SK-N-SH treated with all-trans-retinoic acid at 6 μM for 48 hours (cell line): Measurements from ENCODE around the gene FAM8A1.

Source experiments
- ATAC-seq: fragments of 200-7000 bp; cut with Tn5 transposase; 3 replicates; pipeline ENCODE4 v1.9.1; 2020; ENCODE audit warnings: mild to moderate bottlenecking, moderate library complexity
- GLIS3 ChIP-seq: fragments of 250-450 bp; sonication (Bioruptor Pico); IDR thresholded peaks from 2 replicates; pipeline ENCODE4 v1.5.0; 2020; ENCODE audit warnings: mild to moderate bottlenecking, moderate library complexity
- OSR1 ChIP-seq: fragments of 250-450 bp; sonication (Bioruptor Pico); IDR thresholded peaks from 2 replicates; pipeline ENCODE4 v1.8.0; 2022; ENCODE audit warnings: moderate library complexity, mild to moderate bottlenecking, inconsistent platforms
- ZNF8 ChIP-seq: fragments of 450-650 bp; formaldehyde crosslinking; IDR thresholded peaks from 2 replicates; pipeline ENCODE4 v1.5.0; 2020; ENCODE audit warnings: mild to moderate bottlenecking, moderate library complexity
- TF ChIP-seq, protein P1 (sequence below): fragments of 250-450 bp; sonication (Bioruptor Pico); IDR thresholded peaks from 2 replicates; pipeline ENCODE4 v1.8.0; 2021; ENCODE audit warnings: low read depth, mild to moderate bottlenecking, moderate library complexity, borderline replicate concordance

Gene FAM8A1

DNA sequence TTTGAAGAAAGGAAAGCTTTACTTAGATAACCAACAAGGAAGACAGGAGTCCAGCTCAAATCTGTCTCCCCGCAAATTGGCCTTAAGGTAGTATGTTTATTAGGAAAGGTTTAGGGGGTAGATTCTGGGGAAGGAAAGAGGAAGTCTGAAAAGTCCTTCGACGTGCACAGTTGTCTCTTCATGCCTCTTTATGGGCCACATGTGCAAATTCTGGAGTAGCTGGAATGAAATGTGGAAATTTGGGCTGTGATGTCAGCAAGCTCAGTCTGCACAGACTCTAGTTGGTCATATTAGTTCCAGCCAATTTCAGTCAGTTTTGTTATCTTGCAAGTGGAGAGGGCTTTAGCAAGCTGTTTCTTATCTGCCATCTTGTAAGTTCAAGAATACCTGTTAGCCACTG, 56.5 kb downstream of the FAM8A1 start:
- no peak for TF ChIP-seq GLIS3
- TF ChIP-seq, protein P1, sequence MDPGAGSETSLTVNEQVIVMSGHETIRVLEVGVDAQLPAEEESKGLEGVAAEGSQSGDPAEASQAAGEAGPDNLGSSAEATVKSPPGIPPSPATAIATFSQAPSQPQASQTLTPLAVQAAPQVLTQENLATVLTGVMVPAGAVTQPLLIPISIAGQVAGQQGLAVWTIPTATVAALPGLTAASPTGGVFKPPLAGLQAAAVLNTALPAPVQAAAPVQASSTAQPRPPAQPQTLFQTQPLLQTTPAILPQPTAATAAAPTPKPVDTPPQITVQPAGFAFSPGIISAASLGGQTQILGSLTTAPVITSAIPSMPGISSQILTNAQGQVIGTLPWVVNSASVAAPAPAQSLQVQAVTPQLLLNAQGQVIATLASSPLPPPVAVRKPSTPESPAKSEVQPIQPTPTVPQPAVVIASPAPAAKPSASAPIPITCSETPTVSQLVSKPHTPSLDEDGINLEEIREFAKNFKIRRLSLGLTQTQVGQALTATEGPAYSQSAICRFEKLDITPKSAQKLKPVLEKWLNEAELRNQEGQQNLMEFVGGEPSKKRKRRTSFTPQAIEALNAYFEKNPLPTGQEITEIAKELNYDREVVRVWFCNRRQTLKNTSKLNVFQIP, result no peak
- no peak for TF ChIP-seq ZNF8 (CRISPR knock-in tag)
- no peak for TF ChIP-seq OSR1 (CRISPR knock-in tag)
- no peak for ATAC-seq
